ENCODE measurements around the gene MEX3B. TPM values are rescaled to one million over a fixed set of nuclear protein-coding genes. Genes with fewer than 3 reads are reported as not detected.

Gene MEX3B
- total RNA-seq, 1 donor from 2014 or later = 4.0 TPM

- no peak for ATAC-seq
- no peak for DNase-seq (ENCODE audit: missing footprints)
- intact Hi-C loops (cut with DNase I) = no loop called here
Observed at GRCh38 chr15:82056958-82057823, 11.4 kb upstream of the MEX3B start.

- DNase-seq (ENCODE audit: missing footprints) (no peak), ATAC-seq (no peak)
- intact Hi-C loops (cut with DNase I) = no loop called here
Observed at GRCh38 chr15:82052751-82053150, 6.9 kb upstream of the MEX3B start.

GRCh38 chr15:82051664-82052063, 5.8 kb upstream of the MEX3B start:
- no peak for DNase-seq (ENCODE audit: missing footprints)
- ATAC-seq = no peak
- intact Hi-C loops (cut with DNase I) = no loop called here

- DNase-seq (ENCODE audit: missing footprints) = no peak
- ATAC-seq = no peak
- intact Hi-C loops (cut with DNase I) = loop anchor here (5.0 to 10.0 kb wide), 3 partner anchors 137 to 637 kb away; no protein-coding TSS in a partner anchor
Observed at GRCh38 chr15:82048811-82049210, 3.0 kb upstream of the MEX3B start.

GRCh38 chr15:82047453-82048400, 1.9 kb upstream of the MEX3B start:
- intact Hi-C loops (cut with DNase I) = loop anchor here (2.0 to 10.0 kb wide), 5 partner anchors 135 to 635 kb away; no protein-coding TSS in a partner anchor
- DNase-seq (ENCODE audit: missing footprints) = no peak
- ATAC-seq = peak; percentile 1

- ATAC-seq (peak; percentile 85), DNase-seq (ENCODE audit: missing footprints) (peak; percentile 94)
- intact Hi-C loops (cut with DNase I) = loop anchor here (2.0 to 10.0 kb wide), 5 partner anchors 135 to 635 kb away; no protein-coding TSS in a partner anchor
Observed at GRCh38 chr15:82046666-82047452, 1.0 kb upstream of the MEX3B start.

- peak; percentile 81 for DNase-seq (ENCODE audit: missing footprints)
- intact Hi-C loops (cut with DNase I) = loop anchor here (5.0 to 10.0 kb wide), 3 partner anchors 133 to 633 kb away; no protein-coding TSS in a partner anchor
Observed at GRCh38 chr15:82045179-82045891, 483 bp downstream of the MEX3B start.

GRCh38 chr15:82044373-82045178, 1.2 kb downstream of the MEX3B start:
- ATAC-seq (no peak), DNase-seq (ENCODE audit: missing footprints) (peak; percentile 72)
- intact Hi-C loops (cut with DNase I) = loop anchor here (5.0 to 10.0 kb wide), 3 partner anchors 132 to 632 kb away; no protein-coding TSS in a partner anchor

More at GRCh38 chr15:82045179-82045891, 483 bp downstream of the MEX3B start:
- peak; percentile 1 for ATAC-seq

- DNase-seq (ENCODE audit: missing footprints) (no peak), ATAC-seq (no peak)
- intact Hi-C loops (cut with DNase I) = loop anchor here (10.0 kb wide), 1 partner anchor 229 kb away; no protein-coding TSS in a partner anchor
Observed at GRCh38 chr15:82043796-82044372, 1.9 kb downstream of the MEX3B start.

- DNase-seq (ENCODE audit: missing footprints) = no peak
- ATAC-seq = no peak
- intact Hi-C loops (cut with DNase I) = loop anchor here (10.0 kb wide), 1 partner anchor 228 kb away; no protein-coding TSS in a partner anchor
Observed at GRCh38 chr15:82043130-82043673, 2.6 kb downstream of the MEX3B start.

- intact Hi-C loops (cut with DNase I) = loop anchor here (10.0 kb wide), 1 partner anchor 226 kb away; no protein-coding TSS in a partner anchor
- DNase-seq (ENCODE audit: missing footprints) (no peak), ATAC-seq (peak; percentile 38)
Observed at GRCh38 chr15:82040862-82041261, 5.0 kb downstream of the MEX3B start.

- no peak for DNase-seq (ENCODE audit: missing footprints)
- ATAC-seq = no peak
- intact Hi-C loops (cut with DNase I) = loop anchor here (10.0 kb wide), 1 partner anchor 226 kb away; no protein-coding TSS in a partner anchor
Observed at GRCh38 chr15:82040390-82040789, 5.4 kb downstream of the MEX3B start.

GRCh38 chr15:82039871-82040270, 5.9 kb downstream of the MEX3B start:
- DNase-seq (ENCODE audit: missing footprints) = no peak
- intact Hi-C loops (cut with DNase I) = loop anchor here (10.0 kb wide), 1 partner anchor 225 kb away; no protein-coding TSS in a partner anchor
- no peak for ATAC-seq

- intact Hi-C loops (cut with DNase I) = no loop called here
Observed at GRCh38 chr15:82036461-82036860, 9.4 kb downstream of the MEX3B start.

GRCh38 chr15:82031871-82032270, 13.9 kb downstream of the MEX3B start:
- DNase-seq (ENCODE audit: missing footprints) (no peak), ATAC-seq (no peak)
- intact Hi-C loops (cut with DNase I) = no loop called here

More at GRCh38 chr15:82036461-82036860, 9.4 kb downstream of the MEX3B start:
- ATAC-seq (no peak), DNase-seq (ENCODE audit: missing footprints) (no peak)

- ATAC-seq (no peak), DNase-seq (ENCODE audit: missing footprints) (no peak)
- intact Hi-C loops (cut with DNase I) = no loop called here
Observed at GRCh38 chr15:82030176-82030575, 15.6 kb downstream of the MEX3B start.
